Stimulated activated CD8-positive, alpha-beta memory T cell treated with anti-CD3 and anti-CD28 coated beads, Interleukin-15, amount 100 ng/mL, for 48 hours (primary cell): ENCODE results near the gene STAT5A.
"Not testable (repeated sequence)": the region's sequence is repeated elsewhere in the genome, so short reads cannot be mapped to it uniquely, and the experiment has no call there.

Experiments used
- DNase-seq, 2 donors: peaks; one replicate each; pipeline ENCODE4 v3.0.0-alpha.2; 2020; ENCODE audit warnings: low read depth in 2 of 2

Gene STAT5A

GRCh38 chr17:42308446-42308845 lies 20.1 kb downstream of the STAT5A start:
- DNase-seq, result no peak

GRCh38 chr17:42309142-42309541 lies 20.8 kb downstream of the STAT5A start:
- no peak for DNase-seq

GRCh38 chr17:42309986-42310786 lies 21.9 kb downstream of the STAT5A start:
- DNase-seq, result no peak

GRCh38 chr17:42310787-42311215 lies 22.5 kb downstream of the STAT5A start:
- DNase-seq, result no peak

GRCh38 chr17:42311240-42312034 lies 23.1 kb downstream of the STAT5A start:
- no peak for DNase-seq

- DNase-seq, result no peak
These were observed 23.7 kb downstream of the STAT5A start for GRCh38 chr17:42312035-42312284.

GRCh38 chr17:42312285-42313130 lies 24.2 kb downstream of the STAT5A start:
- DNase-seq, result peak; percentile 72 to 76

- DNase-seq, result no peak
These were observed 25.1 kb downstream of the STAT5A start for GRCh38 chr17:42313389-42313772.

GRCh38 chr17:42313773-42314566 lies 25.7 kb downstream of the STAT5A start:
- no peak for DNase-seq

- no peak for DNase-seq
These were observed 27.3 kb downstream of the STAT5A start for GRCh38 chr17:42315402-42316156.

GRCh38 chr17:42316755-42317154 lies 28.5 kb downstream of the STAT5A start:
- DNase-seq, result no peak

GRCh38 chr17:42317266-42317845 lies 29.1 kb downstream of the STAT5A start:
- DNase-seq, result no peak

GRCh38 chr17:42317967-42318366 lies 29.7 kb downstream of the STAT5A start:
- DNase-seq, result not testable (repeated sequence)

GRCh38 chr17:42321555-42321954 lies 33.3 kb downstream of the STAT5A start:
- no peak for DNase-seq

GRCh38 chr17:42322382-42323267 lies 34.3 kb downstream of the STAT5A start:
- peak; percentile 84 to 87 for DNase-seq

- no peak for DNase-seq
These were observed 35.0 kb downstream of the STAT5A start for GRCh38 chr17:42323268-42323773.

GRCh38 chr17:42325026-42325425 lies 36.7 kb downstream of the STAT5A start:
- DNase-seq, result no peak

- no peak for DNase-seq
These were observed 41.0 kb downstream of the STAT5A start for GRCh38 chr17:42329025-42329976.
